ENCODE data around the gene RASGRP4.
A peak's percentile ranks its signal among the peaks of the same experiment; 100 is the strongest.

Gene RASGRP4

GRCh38 chr19:38387550-38388348 lies 38.3 kb downstream of the RASGRP4 start, which contains the start of gene GGN:
TSS of gene GGN (minus strand) at chr19:38388034. CDS start at chr19:38387261, 773 bp downstream.
- Histone ChIP-seq H3K36me3 (ENCODE audit: low read depth) (peaks cover 12% of the 10 kb centered on the region), H3K9me3 (ENCODE audit: severe bottlenecking) (no peaks in the 10 kb centered on the region), H3K27me3 (ENCODE audit: insufficient read depth, poor library complexity, severe bottlenecking) (no peaks in the 10 kb centered on the region), H3K4me3 (ENCODE audit: severe bottlenecking) (peak within 1 kb of the TSS; percentile 48), H3K4me1 (ENCODE audit: insufficient read depth, poor library complexity, severe bottlenecking) (no peaks in the 10 kb centered on the region), H3K27ac (ENCODE audit: poor library complexity, severe bottlenecking) (peak within 1 kb of the TSS; percentile 85)
- DNase-seq (ENCODE audit: low spot score) (peak; percentile 96), ATAC-seq (ENCODE audit: low read depth) (peak; percentile 84)
- no peak for TF ChIP-seq CTCF (IDR thresholded peaks at IDR 0.05; ENCODE audit: poor library complexity, severe bottlenecking)

GRCh38 chr19:38386971-38387549 lies 39.0 kb downstream of the RASGRP4 start:
- Histone ChIP-seq H3K4me3 (ENCODE audit: severe bottlenecking) (peak overlapping the region; percentile 48), H3K36me3 (ENCODE audit: low read depth) (peaks cover 12% of the 10 kb centered on the region), H3K27me3 (ENCODE audit: insufficient read depth, poor library complexity, severe bottlenecking) (no peaks in the 10 kb centered on the region), H3K4me1 (ENCODE audit: insufficient read depth, poor library complexity, severe bottlenecking) (no peaks in the 10 kb centered on the region), H3K27ac (ENCODE audit: poor library complexity, severe bottlenecking) (peak overlapping the region; percentile 85), H3K9me3 (ENCODE audit: severe bottlenecking) (no peaks in the 10 kb centered on the region)
- no peak for DNase-seq (ENCODE audit: low spot score)
- ATAC-seq (ENCODE audit: low read depth), result no peak
- TF ChIP-seq CTCF (IDR thresholded peaks at IDR 0.05; ENCODE audit: poor library complexity, severe bottlenecking), result no peak

- no peak for ATAC-seq (ENCODE audit: low read depth)
- Histone ChIP-seq H3K9me3 (ENCODE audit: severe bottlenecking) (no peaks in the 10 kb centered on the region), H3K4me3 (ENCODE audit: severe bottlenecking) (no peak overlapping the region), H3K36me3 (ENCODE audit: low read depth) (peaks cover 15% of the 10 kb centered on the region), H3K27me3 (ENCODE audit: insufficient read depth, poor library complexity, severe bottlenecking) (no peaks in the 10 kb centered on the region), H3K4me1 (ENCODE audit: insufficient read depth, poor library complexity, severe bottlenecking) (no peaks in the 10 kb centered on the region), H3K27ac (ENCODE audit: poor library complexity, severe bottlenecking) (no peak overlapping the region)
- no peak for DNase-seq (ENCODE audit: low spot score)
- TF ChIP-seq CTCF (IDR thresholded peaks at IDR 0.05; ENCODE audit: poor library complexity, severe bottlenecking), result no peak
These were observed 39.6 kb downstream of the RASGRP4 start for GRCh38 chr19:38386300-38386970.

GRCh38 chr19:38385804-38386257 lies 40.2 kb downstream of the RASGRP4 start:
- H3K4me3 ChIP-seq (ENCODE audit: severe bottlenecking), result no peak overlapping the region
- ATAC-seq (ENCODE audit: low read depth) (no peak), DNase-seq (ENCODE audit: low spot score) (no peak)
- TF ChIP-seq CTCF (IDR thresholded peaks at IDR 0.05; ENCODE audit: poor library complexity, severe bottlenecking), result no peak
- H3K4me1 ChIP-seq (ENCODE audit: insufficient read depth, poor library complexity, severe bottlenecking), result no peaks in the 10 kb centered on the region
- H3K36me3 ChIP-seq (ENCODE audit: low read depth), result peaks cover 21% of the 10 kb centered on the region
- H3K27ac ChIP-seq (ENCODE audit: poor library complexity, severe bottlenecking), result no peak overlapping the region
- H3K27me3 ChIP-seq (ENCODE audit: insufficient read depth, poor library complexity, severe bottlenecking), result no peaks in the 10 kb centered on the region
- H3K9me3 ChIP-seq (ENCODE audit: severe bottlenecking), result no peaks in the 10 kb centered on the region
